Measurements from ENCODE around the gene TRIP13. TPM values are rescaled to one million over a fixed set of nuclear protein-coding genes. Genes with fewer than 3 reads are reported as not detected.
"Not testable (repeated sequence)": the region's sequence is repeated elsewhere in the genome, so short reads cannot be mapped to it uniquely, and the experiment has no call there.

The TRIP13 gene
- total and polyA plus RNA-seq, 10 of the 15 experiments (the other 5 are each of a cell fraction or from before 2014, with no cell fraction given) = 15.1 to 64.9 (median 32.2) TPM

- TF ChIP-seq E4F1 (IDR thresholded peaks at IDR 0.05; ENCODE audit: borderline replicate concordance, partially characterized antibody) (no peak), SMC3 (IDR thresholded peaks at IDR 0.05; ENCODE audit: borderline replicate concordance, low read length) (no peak), BACH1 (IDR thresholded peaks at IDR 0.05; ENCODE audit: borderline replicate concordance) (peak; percentile 88; the same call in 1 of the 2 replicates), ETV6 (conservative IDR thresholded peaks at IDR 0.05 in 1 of 2, IDR thresholded peaks at IDR 0.05 in 1 of 2; ENCODE audit: borderline replicate concordance in 1 of 2, low read depth in 1 of 2) (no peak), BHLHE40 (IDR thresholded peaks at IDR 0.05; ENCODE audit: borderline replicate concordance in 1 of 2, low read depth in 2 of 2, low read length in 1 of 2) (peak in 1 of 2 experiments; percentile 72; a peak in 2 of 4 replicates), BCL3 (IDR thresholded peaks at IDR 0.05; ENCODE audit: borderline replicate concordance, insufficient read depth, low read depth, low read length, poor library complexity, severe bottlenecking) (no peak), BCL11A (IDR thresholded peaks at IDR 0.05; ENCODE audit: low read depth, low read length) (no peak), CHD4 (IDR thresholded peaks at IDR 0.05) (no peak), STAT1 (conservative IDR thresholded peaks at IDR 0.05) (peak; percentile 73; the same call in 1 of the 2 replicates)
Observed at GRCh38 chr5:892394-893136, at the start of gene TRIP13, which contains the start of gene BRD9 (continued).

GRCh38 chr5:843371-843770 lies 49.3 kb upstream of the TRIP13 start:
- WGBS (ENCODE audit: insufficient coverage, insufficient replicate concordance, low lambda C conversion rate, missing lambda C conversion rate) = no CpG with 5 or more reads among the region's 26 CpGs
- H3K4me2 ChIP-seq (ENCODE audit: control insufficient read depth, insufficient read depth); POLR2A ChIA-PET; H3K4me3 ChIP-seq; FAIRE-seq; ATAC-seq; DNase-seq (ENCODE audit: low read depth, low spot score); H2AFZ ChIP-seq (ENCODE audit: control insufficient read depth, low read depth, low read length); SMC1A ChIA-PET (ENCODE audit: uncharacterized antibody, unreplicated experiment); H3K36me3 ChIP-seq (ENCODE audit: control insufficient read depth in 2 of 2, insufficient read depth in 2 of 2, low read length in 1 of 2); BruUV-seq (replicated peaks); H3K27ac ChIP-seq (ENCODE audit: control insufficient read depth, insufficient read depth); CTCF ChIA-PET; in situ Hi-C loops (cut with MboI); H3K9me3 ChIP-seq (replicated peaks; ENCODE audit: control insufficient read depth, insufficient read depth, low read length); RAD21 ChIA-PET (ENCODE audit: unreplicated experiment); intact Hi-C loops (cut with micrococcal nuclease; ENCODE audit: unreplicated experiment); H3K27me3 ChIP-seq (replicated peaks in 1 of 2; ENCODE audit: control insufficient read depth in 2 of 2, insufficient read depth in 2 of 2, low read length in 1 of 2); H3K9ac ChIP-seq (ENCODE audit: control insufficient read depth, insufficient read depth, low read length); H3K79me2 ChIP-seq (ENCODE audit: control insufficient read depth, insufficient read depth, low read length); H3K4me1 ChIP-seq (ENCODE audit: control insufficient read depth, insufficient read depth, low read length); H4K20me1 ChIP-seq (ENCODE audit: control insufficient read depth, insufficient read depth): not testable (repeated sequence)

- H3K36me3 ChIP-seq (ENCODE audit: control insufficient read depth in 2 of 2, insufficient read depth in 2 of 2, low read length in 1 of 2); H3K27me3 ChIP-seq (replicated peaks in 1 of 2; ENCODE audit: control insufficient read depth in 2 of 2, insufficient read depth in 2 of 2, low read length in 1 of 2); ATAC-seq; H3K9ac ChIP-seq (ENCODE audit: control insufficient read depth, insufficient read depth, low read length); BruUV-seq (replicated peaks); FAIRE-seq; RAD21 ChIA-PET (ENCODE audit: unreplicated experiment); intact Hi-C loops (cut with micrococcal nuclease; ENCODE audit: unreplicated experiment); H3K27ac ChIP-seq (ENCODE audit: control insufficient read depth, insufficient read depth); POLR2A ChIA-PET; SMC1A ChIA-PET (ENCODE audit: uncharacterized antibody, unreplicated experiment); H3K9me3 ChIP-seq (replicated peaks; ENCODE audit: control insufficient read depth, insufficient read depth, low read length); H3K79me2 ChIP-seq (ENCODE audit: control insufficient read depth, insufficient read depth, low read length); CTCF ChIA-PET; H3K4me1 ChIP-seq (ENCODE audit: control insufficient read depth, insufficient read depth, low read length); H2AFZ ChIP-seq (ENCODE audit: control insufficient read depth, low read depth, low read length); H3K4me3 ChIP-seq; in situ Hi-C loops (cut with MboI); DNase-seq (ENCODE audit: low read depth, low spot score); H3K4me2 ChIP-seq (ENCODE audit: control insufficient read depth, insufficient read depth); H4K20me1 ChIP-seq (ENCODE audit: control insufficient read depth, insufficient read depth): not testable (repeated sequence)
- 82% methylated on average over 11 of the region's 22 CpGs for WGBS (ENCODE audit: insufficient coverage, insufficient replicate concordance, low lambda C conversion rate, missing lambda C conversion rate)
Observed at GRCh38 chr5:843926-844325, 48.8 kb upstream of the TRIP13 start.

All from GM12878 (cell line).